ELR (cell line): ENCODE data around the gene CPZ.
"Not testable (repeated sequence)": the region's sequence is repeated elsewhere in the genome, so short reads cannot be mapped to it uniquely, and the experiment has no call there.

Experiments used
- DNase-seq: peaks from one replicate; pipeline ENCODE4 v3.0.0-alpha.2; 2015; ENCODE audit warnings: low read depth

The CPZ gene

DNA sequence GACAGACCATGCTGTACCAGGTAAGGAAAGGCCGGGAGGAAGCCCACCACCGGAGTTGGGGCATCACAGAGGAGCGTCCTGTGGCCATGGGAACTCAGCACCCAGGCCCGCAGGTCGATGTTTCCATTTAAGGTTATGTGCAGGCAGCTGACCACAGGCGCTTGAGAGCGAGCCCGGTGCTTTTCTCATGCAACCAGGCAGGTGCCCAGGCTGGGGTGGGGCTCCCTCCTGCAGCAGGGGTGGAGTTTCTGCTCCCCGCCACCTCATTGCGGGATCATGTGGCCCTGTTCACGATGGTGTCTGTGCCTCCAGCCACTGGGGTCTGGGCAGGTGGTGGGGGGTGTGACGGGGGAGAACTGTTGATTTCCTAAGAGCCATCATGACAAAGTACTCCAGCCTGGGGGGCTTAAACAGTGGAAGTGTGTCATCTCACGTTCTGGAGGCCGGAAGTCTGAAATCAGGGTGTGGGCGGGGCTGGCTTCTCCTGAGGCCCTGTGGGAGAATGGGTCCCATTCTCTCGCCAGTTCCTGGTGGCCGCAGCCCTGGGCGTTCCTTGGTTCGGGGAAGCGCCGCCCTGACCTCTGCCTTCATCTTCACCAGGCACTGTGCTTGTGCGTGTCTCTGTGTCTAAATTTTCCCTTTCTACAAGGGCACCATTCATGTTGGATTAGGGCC lies 60.9 kb downstream of the CPZ start:
- no peak for DNase-seq

- DNase-seq: not testable (repeated sequence)
Observed at GRCh38 chr4:8654139-8654538, 61.6 kb downstream of the CPZ start.

DNA sequence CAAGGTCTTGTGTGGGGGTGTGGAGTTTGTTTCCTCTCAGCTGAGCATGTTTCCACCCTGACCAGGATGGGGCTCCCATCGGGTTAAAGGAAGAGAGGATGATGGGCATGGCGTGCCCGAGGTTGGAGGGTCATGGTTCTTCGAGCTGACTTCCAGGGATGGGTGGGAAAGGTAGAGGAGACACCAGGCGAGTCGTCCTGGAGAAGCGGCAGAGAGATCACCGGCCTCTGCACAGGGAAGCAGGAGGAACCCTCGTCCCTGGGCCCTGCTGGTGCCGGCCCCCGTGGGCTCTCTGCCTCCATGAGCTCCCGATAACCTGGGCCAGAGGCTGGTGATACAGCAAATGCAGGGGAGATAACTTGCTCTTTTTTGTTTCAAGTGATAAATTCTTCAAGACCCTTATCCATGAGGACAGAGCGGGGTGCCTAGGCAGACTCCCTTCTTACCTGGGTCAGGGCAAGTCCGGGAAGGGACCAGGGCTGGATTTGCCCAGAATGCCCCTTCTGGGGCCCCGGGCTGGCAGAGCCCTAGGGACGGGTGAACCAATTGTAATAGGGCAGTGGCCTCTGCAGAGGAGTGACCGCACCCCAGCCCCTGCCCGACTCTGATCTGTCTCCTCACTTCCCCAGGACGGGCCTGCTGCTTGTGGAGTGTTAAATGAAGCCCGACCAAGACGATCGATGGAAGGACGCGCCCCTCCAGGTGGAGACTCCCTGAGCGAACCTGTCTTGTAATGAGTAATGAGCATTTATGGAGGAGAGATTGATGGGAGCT lies 63.0 kb downstream of the CPZ start:
- no peak for DNase-seq

GRCh38 chr4:8656185-8656517 lies 63.6 kb downstream of the CPZ start:
- no peak for DNase-seq

GRCh38 chr4:8656711-8657380 lies 64.3 kb downstream of the CPZ start:
- no peak for DNase-seq

GRCh38 chr4:8657381-8658088 lies 65.0 kb downstream of the CPZ start:
- DNase-seq: no peak

- DNase-seq: no peak
Observed at GRCh38 chr4:8662776-8663175, 70.2 kb downstream of the CPZ start.

DNA sequence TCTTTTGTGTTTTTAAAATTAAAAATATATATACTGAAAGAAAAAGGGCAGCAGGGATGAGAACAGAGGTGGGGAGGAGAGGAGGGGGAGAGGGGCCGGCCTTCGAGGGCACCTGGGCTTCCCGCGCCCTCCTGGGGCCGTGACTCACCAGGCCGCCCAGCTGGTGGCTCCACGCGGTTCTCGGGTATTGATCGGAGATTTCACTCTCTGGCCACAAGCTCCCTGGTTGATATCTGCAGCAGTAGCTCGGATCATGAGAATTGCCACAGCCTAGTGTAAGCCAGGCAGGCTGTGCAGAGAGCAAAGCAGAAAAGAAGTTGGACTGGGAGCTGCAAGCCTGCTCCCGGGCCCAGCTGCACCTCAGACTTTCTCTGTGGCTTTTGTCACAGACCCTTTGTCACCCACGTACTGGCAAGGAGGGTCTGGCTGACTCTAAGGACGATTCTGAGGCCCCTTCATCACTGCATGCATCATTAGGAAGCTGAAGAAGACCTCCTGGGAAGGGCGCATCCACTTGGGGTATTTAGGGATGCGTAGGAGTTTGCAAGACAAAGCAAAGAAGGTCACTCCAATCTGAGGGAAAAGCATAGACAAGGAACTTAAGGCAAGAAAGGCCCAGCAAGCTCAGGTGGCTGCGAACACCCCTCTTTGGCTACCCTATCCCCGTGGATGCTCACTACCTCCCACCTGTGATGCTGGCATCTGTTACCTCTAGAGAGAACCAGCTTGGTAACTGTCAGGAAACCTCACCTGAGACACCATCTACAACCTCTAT lies 71.7 kb downstream of the CPZ start:
- no peak for DNase-seq

DNA sequence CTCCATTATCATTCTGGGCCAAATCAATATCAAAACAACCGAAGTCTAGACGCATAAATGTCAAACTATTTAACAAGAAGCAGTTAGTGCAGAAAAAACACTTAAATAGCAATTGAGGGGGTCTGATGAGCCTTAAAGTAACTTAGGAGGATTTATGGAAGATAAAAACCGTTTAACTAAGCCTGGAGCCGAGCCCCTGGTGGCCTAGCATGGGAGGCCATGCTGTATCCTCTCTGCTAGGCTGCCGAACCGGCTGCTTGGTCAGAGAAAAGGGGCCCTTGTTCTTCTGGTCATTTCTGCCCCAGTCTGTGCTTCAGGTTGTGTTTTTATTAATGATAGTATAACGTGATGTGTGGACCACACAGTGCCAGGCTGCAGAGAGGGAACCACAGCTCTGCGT lies 72.4 kb downstream of the CPZ start:
- DNase-seq: no peak

- DNase-seq: peak; percentile 42
Observed at GRCh38 chr4:8665406-8666360, 73.1 kb downstream of the CPZ start.

DNA sequence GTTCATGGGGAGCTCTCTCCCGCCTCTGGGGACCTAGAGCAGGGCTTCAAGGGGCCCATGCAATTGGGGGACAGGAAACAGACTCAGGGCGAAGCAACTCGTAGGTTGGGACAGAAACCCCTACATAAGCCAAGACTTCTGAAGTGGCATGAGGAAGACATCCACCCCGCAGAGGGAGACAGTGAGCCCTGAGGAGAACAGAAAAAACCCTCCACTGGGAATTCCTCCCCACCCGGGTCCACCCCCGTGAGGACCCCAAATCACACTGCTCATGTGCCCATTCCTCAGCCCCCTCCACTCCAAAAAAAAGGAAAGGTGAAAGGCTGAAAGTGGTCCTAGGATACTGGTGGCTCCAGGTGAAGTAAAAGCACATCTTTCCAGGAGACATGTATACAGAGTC lies 74.0 kb downstream of the CPZ start:
- DNase-seq: no peak
